ENCODE measurements around the gene THAP8. TPM values are rescaled to one million over a fixed set of nuclear protein-coding genes. Genes with fewer than 3 reads are reported as not detected.

The THAP8 gene
- total RNA-seq, 1 donor from 2014 or later: 6.0 TPM

DNA sequence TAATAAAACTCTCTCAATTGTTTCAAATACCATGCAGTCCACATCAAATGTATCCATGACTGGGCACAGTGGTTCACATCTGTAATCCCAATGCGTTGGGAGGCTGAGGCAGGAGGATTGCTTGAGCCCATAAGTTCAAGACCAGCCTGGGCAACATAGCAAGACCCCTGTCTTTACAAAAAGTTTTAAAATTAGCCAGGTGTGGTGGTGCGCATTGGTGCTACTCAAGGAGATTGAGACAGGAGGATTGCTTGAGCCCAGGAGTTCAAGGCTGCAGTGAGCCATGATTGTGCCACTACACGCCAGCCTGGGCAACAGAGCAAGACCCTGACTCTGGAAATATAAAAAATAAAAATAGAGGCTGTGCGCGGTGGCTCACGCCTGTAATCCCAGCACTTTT is 26.4 kb downstream of the THAP8 start:
- H3K27ac ChIP-seq (ENCODE audit: low read depth, low read length): no peak overlapping the region
- TF ChIP-seq, protein P1, sequence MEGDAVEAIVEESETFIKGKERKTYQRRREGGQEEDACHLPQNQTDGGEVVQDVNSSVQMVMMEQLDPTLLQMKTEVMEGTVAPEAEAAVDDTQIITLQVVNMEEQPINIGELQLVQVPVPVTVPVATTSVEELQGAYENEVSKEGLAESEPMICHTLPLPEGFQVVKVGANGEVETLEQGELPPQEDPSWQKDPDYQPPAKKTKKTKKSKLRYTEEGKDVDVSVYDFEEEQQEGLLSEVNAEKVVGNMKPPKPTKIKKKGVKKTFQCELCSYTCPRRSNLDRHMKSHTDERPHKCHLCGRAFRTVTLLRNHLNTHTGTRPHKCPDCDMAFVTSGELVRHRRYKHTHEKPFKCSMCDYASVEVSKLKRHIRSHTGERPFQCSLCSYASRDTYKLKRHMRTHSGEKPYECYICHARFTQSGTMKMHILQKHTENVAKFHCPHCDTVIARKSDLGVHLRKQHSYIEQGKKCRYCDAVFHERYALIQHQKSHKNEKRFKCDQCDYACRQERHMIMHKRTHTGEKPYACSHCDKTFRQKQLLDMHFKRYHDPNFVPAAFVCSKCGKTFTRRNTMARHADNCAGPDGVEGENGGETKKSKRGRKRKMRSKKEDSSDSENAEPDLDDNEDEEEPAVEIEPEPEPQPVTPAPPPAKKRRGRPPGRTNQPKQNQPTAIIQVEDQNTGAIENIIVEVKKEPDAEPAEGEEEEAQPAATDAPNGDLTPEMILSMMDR (IDR thresholded peaks at IDR 0.05; ENCODE audit: insufficient read depth, low read depth, low read length): no peak
- no peak for TF ChIP-seq EZH2 (IDR thresholded peaks at IDR 0.05; ENCODE audit: insufficient read depth, low read length)
- DNase-seq (ENCODE audit: low read depth): no peak
- H2AFZ ChIP-seq (ENCODE audit: low read depth, low read length): no peak overlapping the region
- no peak overlapping the region for H3K4me3 Mint-ChIP-seq (ENCODE audit: unreplicated experiment)
- peaks cover 3% of the 10 kb centered on the region for H3K4me1 Mint-ChIP-seq (ENCODE audit: low read depth, unreplicated experiment)
- H3K36me3 ChIP-seq (ENCODE audit: insufficient read depth, low read length): no peaks in the 10 kb centered on the region
- H3K4me2 ChIP-seq (ENCODE audit: low read length): no peak overlapping the region
- no peaks in the 10 kb centered on the region for H3K4me1 ChIP-seq (ENCODE audit: insufficient read depth, low read length)
- H3K9me3 Mint-ChIP-seq (ENCODE audit: unreplicated experiment): no peaks in the 10 kb centered on the region
- H4K20me1 ChIP-seq (ENCODE audit: insufficient read depth, low read length): peaks cover 15% of the 10 kb centered on the region
- H3K36me3 Mint-ChIP-seq (ENCODE audit: low read depth, unreplicated experiment): peaks cover 31% of the 10 kb centered on the region
- FAIRE-seq: no peak
- no peak overlapping the region for H3K4me3 ChIP-seq (ENCODE audit: insufficient read depth, low read depth, low read length)
- H3K79me2 ChIP-seq (ENCODE audit: insufficient read depth, low read length): no peaks in the 10 kb centered on the region
- H3K27me3 ChIP-seq (ENCODE audit: insufficient read depth, low read length): no peaks in the 10 kb centered on the region
- no peak overlapping the region for H3K27ac Mint-ChIP-seq (ENCODE audit: unreplicated experiment)
- H3K9me3 ChIP-seq (ENCODE audit: insufficient read depth, low read depth, low read length): no peaks in the 10 kb centered on the region
- no peak overlapping the region for H3K9ac ChIP-seq (ENCODE audit: low read length)
- H3K27me3 Mint-ChIP-seq (ENCODE audit: low read depth, unreplicated experiment): no peaks in the 10 kb centered on the region

DNA sequence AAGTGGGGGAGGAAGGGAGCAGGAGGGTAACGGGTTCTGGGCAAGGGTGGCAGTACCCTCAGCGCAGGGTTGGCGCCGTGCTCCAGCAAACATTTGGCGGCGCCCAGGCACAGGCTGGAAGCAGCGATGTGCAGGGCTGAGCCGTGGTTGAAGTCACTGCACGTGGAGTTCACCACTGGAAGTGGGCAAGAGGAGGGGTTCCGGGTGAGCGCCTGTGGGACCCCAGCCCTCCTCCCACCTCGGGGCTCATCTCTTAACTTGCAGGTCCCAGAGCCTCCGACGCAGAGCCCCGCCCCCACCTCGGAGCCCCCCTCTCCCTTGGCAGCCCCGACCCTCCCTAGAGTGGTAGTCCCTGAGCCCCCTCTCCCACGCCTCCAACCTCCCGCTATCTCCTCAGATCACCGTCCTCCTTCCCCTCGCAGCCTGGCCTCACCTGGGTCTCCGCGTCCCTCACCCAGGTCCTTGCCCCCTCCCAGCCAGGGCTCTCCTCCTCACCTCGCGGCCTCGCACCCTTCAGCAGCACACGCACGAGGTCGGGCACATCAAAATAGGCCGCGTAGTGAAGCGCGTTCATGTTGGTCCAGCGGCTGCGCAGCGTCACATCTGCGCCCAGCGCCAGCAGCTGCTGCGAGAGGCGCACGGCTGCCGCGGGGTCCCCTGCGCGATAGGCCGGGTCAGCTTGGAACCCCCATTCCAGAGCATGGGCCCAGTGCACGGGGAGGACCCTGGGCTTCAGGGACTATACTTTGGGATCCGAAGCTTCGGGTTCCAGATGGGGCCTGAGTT is 27.8 kb downstream of the THAP8 start:
- H4K20me1 ChIP-seq (ENCODE audit: insufficient read depth, low read length): peaks cover 15% of the 10 kb centered on the region
- H3K36me3 ChIP-seq (ENCODE audit: insufficient read depth, low read length): no peaks in the 10 kb centered on the region
- Mint-ChIP-seq H3K9me3 (ENCODE audit: unreplicated experiment) (no peaks in the 10 kb centered on the region), H3K36me3 (ENCODE audit: low read depth, unreplicated experiment) (peaks cover 33% of the 10 kb centered on the region), H3K27ac (ENCODE audit: unreplicated experiment) (no peak overlapping the region), H3K4me3 (ENCODE audit: unreplicated experiment) (no peak overlapping the region), H3K4me1 (ENCODE audit: low read depth, unreplicated experiment) (peaks cover under 1% of the 10 kb centered on the region), H3K27me3 (ENCODE audit: low read depth, unreplicated experiment) (no peaks in the 10 kb centered on the region)
- no peak for FAIRE-seq
- H3K4me2 ChIP-seq (ENCODE audit: low read length): no peak overlapping the region
- H3K4me3 ChIP-seq (ENCODE audit: insufficient read depth, low read depth, low read length): no peak overlapping the region
- no peaks in the 10 kb centered on the region for H3K27me3 ChIP-seq (ENCODE audit: insufficient read depth, low read length)
- H3K9me3 ChIP-seq (ENCODE audit: insufficient read depth, low read depth, low read length): no peaks in the 10 kb centered on the region
- no peak overlapping the region for H3K27ac ChIP-seq (ENCODE audit: low read depth, low read length)
- no peak overlapping the region for H3K9ac ChIP-seq (ENCODE audit: low read length)
- no peaks in the 10 kb centered on the region for H3K79me2 ChIP-seq (ENCODE audit: insufficient read depth, low read length)
- H3K4me1 ChIP-seq (ENCODE audit: insufficient read depth, low read length): no peaks in the 10 kb centered on the region
- no peak for TF ChIP-seq EZH2 (IDR thresholded peaks at IDR 0.05; ENCODE audit: insufficient read depth, low read length)
- TF ChIP-seq, protein P1 (IDR thresholded peaks at IDR 0.05; ENCODE audit: insufficient read depth, low read depth, low read length): no peak
- no peak for DNase-seq (ENCODE audit: low read depth)
- H2AFZ ChIP-seq (ENCODE audit: low read depth, low read length): no peak overlapping the region

DNA sequence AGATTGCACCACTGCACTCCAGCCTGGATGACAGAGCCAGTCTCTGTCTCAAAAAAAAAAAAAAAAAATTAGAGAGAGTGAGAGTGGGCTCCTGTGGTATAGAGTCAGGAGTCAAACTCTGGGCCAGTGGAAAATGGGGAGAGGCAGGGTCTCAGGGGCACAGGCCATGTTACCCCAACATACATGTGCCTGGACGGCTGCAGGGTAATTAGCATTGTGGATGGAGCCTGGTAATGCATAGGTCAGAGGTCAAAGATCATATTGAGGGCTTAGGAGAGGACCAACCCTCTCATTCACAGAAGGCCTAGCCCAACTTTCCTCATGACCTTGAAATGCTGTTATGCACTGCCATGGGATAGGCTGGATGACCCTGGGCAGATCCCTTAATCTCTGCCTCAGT is 28.5 kb downstream of the THAP8 start:
- H3K79me2 ChIP-seq (ENCODE audit: insufficient read depth, low read length): no peaks in the 10 kb centered on the region
- TF ChIP-seq EZH2 (IDR thresholded peaks at IDR 0.05; ENCODE audit: insufficient read depth, low read length): no peak
- TF ChIP-seq, protein P1 (IDR thresholded peaks at IDR 0.05; ENCODE audit: insufficient read depth, low read depth, low read length): no peak
- no peak for DNase-seq (ENCODE audit: low read depth)
- H4K20me1 ChIP-seq (ENCODE audit: insufficient read depth, low read length): peaks cover 14% of the 10 kb centered on the region
- no peak overlapping the region for H3K27ac Mint-ChIP-seq (ENCODE audit: unreplicated experiment)
- H3K4me3 ChIP-seq (ENCODE audit: insufficient read depth, low read depth, low read length): no peak overlapping the region
- no peak overlapping the region for H3K27ac ChIP-seq (ENCODE audit: low read depth, low read length)
- FAIRE-seq: no peak
- H3K36me3 Mint-ChIP-seq (ENCODE audit: low read depth, unreplicated experiment): peaks cover 33% of the 10 kb centered on the region
- H3K27me3 ChIP-seq (ENCODE audit: insufficient read depth, low read length): no peaks in the 10 kb centered on the region
- H3K4me1 Mint-ChIP-seq (ENCODE audit: low read depth, unreplicated experiment): no peaks in the 10 kb centered on the region
- no peaks in the 10 kb centered on the region for H3K27me3 Mint-ChIP-seq (ENCODE audit: low read depth, unreplicated experiment)
- H3K4me3 Mint-ChIP-seq (ENCODE audit: unreplicated experiment): no peak overlapping the region
- H3K4me1 ChIP-seq (ENCODE audit: insufficient read depth, low read length): no peaks in the 10 kb centered on the region
- no peak overlapping the region for H2AFZ ChIP-seq (ENCODE audit: low read depth, low read length)
- no peaks in the 10 kb centered on the region for H3K9me3 Mint-ChIP-seq (ENCODE audit: unreplicated experiment)
- no peak overlapping the region for H3K9ac ChIP-seq (ENCODE audit: low read length)
- no peak overlapping the region for H3K4me2 ChIP-seq (ENCODE audit: low read length)
- H3K9me3 ChIP-seq (ENCODE audit: insufficient read depth, low read depth, low read length): no peaks in the 10 kb centered on the region
- H3K36me3 ChIP-seq (ENCODE audit: insufficient read depth, low read length): no peaks in the 10 kb centered on the region

All from astrocyte (in vitro differentiated cells and primary cell).